HepG2 (cell line): ENCODE results near the gene SGMS1. TPM values are rescaled to one million over a fixed set of nuclear protein-coding genes. Genes with fewer than 3 reads are reported as not detected.

Experiments
- ATAC-seq: fragments of 200-7000 bp; cut with Tn5 transposase; 3 replicates; pipeline ENCODE4 v1.9.1; 2020; ENCODE audit warnings: mild to moderate bottlenecking, moderate library complexity
- BruUV-seq: library from RNA; stranded (reverse); fragments of 400-500 nt; replicated peaks from 2 replicates; lab custom pipeline; 2021; lab: Mats Ljungman, UMichigan
- CTCF ChIA-PET: fragments of 300-600 bp; formaldehyde crosslinking; extraction: SDS; loops from one replicate; lab custom pipeline; 2021; ENCODE audit warnings: low total read pairs, inconsistent platforms, low intra/inter-chr PET ratio; lab: Yijun Ruan, JAX
- POLR2A ChIA-PET: fragments of 350-600 bp; sonication (Branson Sonifier 250); formaldehyde crosslinking; loops from one replicate; lab custom pipeline; 2020; ENCODE audit warnings: antibody characterized with exemption, inconsistent platforms; lab: Yijun Ruan, JAX
- DNase-seq: peaks from one replicate; pipeline ENCODE4 v3.0.0-alpha.2; 2015; ENCODE audit warnings: low spot score
- FAIRE-seq: peaks from 3 replicates; lab custom pipeline; 2011; peaks lifted over from hg19 to GRCh38; lab: Jason Lieb, UNC
- H2AFZ ChIP-seq: one replicate; pipeline ENCODE4 v1.6.1; 2011; ENCODE audit warnings: low read length, inconsistent platforms
- H3K27ac ChIP-seq: fragments of 300-600 bp; 3 replicates; pipeline ENCODE4 v1.8.0; 2011; ENCODE audit warnings: mixed run types, mild to moderate bottlenecking, mixed read lengths, low read length, inconsistent platforms; ENCODE audit not compliant: insufficient read depth; ENCODE audit errors: extremely low read length
- H3K27me3 ChIP-seq, 2 experiments: fragments of 200-600 bp in 1 of 2; 2 replicates in 1 of 2; 3 replicates in 1 of 2; pipeline versions ENCODE4 v1.6.0 to v1.8.0; 2011; ENCODE audit warnings: low read length in 2 of 2, mild to moderate bottlenecking in 2 of 2, moderate library complexity in 2 of 2, inconsistent platforms in 1 of 2; ENCODE audit not compliant: insufficient read depth in 2 of 2, control insufficient read depth in 1 of 2
- H3K36me3 ChIP-seq, 2 experiments: fragments of 200-600 bp in 1 of 2; replicated peaks in 1 of 2; 2 replicates in 1 of 2; 3 replicates in 1 of 2; pipeline versions ENCODE4 v1.5.1 to v1.8.0; 2011; ENCODE audit warnings: low read length in 2 of 2, inconsistent platforms in 1 of 2; ENCODE audit not compliant: insufficient read depth in 2 of 2, control insufficient read depth in 1 of 2
- H3K4me1 ChIP-seq: 2 replicates; pipeline ENCODE4 v1.5.1; 2012; ENCODE audit warnings: low read length, inconsistent platforms; ENCODE audit not compliant: insufficient read depth
- H3K4me2 ChIP-seq: 2 replicates; pipeline ENCODE4 v1.6.0; 2011; ENCODE audit warnings: low read depth, low read length, inconsistent platforms
- H3K4me3 ChIP-seq, 3 experiments: fragments of 200-600 bp in 1 of 3; sonication (generic), shearing (Covaris generic) in 1 of 3; replicated peaks in 1 of 3; 2 replicates each; pipeline ENCODE4 v1.5.1; 2011 to 2016; ENCODE audit warnings: low read length in 3 of 3, inconsistent platforms in 2 of 3, low read depth in 2 of 3, mild to moderate bottlenecking in 2 of 3, control low read depth in 1 of 3, mixed read lengths in 1 of 3; ENCODE audit not compliant: insufficient read depth in 1 of 3
- H3K79me2 ChIP-seq: one replicate; pipeline ENCODE4 v1.6.1; 2011; ENCODE audit warnings: low read length, inconsistent platforms; ENCODE audit not compliant: insufficient read depth
- H3K9ac ChIP-seq: 2 replicates; pipeline ENCODE4 v1.6.0; 2011; ENCODE audit warnings: mild to moderate bottlenecking, low read depth, low read length, inconsistent platforms; ENCODE audit not compliant: insufficient read depth
- H3K9me3 ChIP-seq: 2 replicates; pipeline ENCODE4 v1.5.1; 2012; ENCODE audit warnings: mild to moderate bottlenecking, low read length
- H4K20me1 ChIP-seq: 2 replicates; pipeline ENCODE4 v1.6.0; 2011; ENCODE audit warnings: inconsistent platforms, mild to moderate bottlenecking, low read length, moderate library complexity; ENCODE audit not compliant: insufficient read depth
- ATF7-NPFF ChIP-seq: sonication (generic); formaldehyde crosslinking; IDR thresholded peaks from 2 replicates; pipeline ENCODE4 v1.8.1; 2023; ENCODE audit warnings: mild to moderate bottlenecking, low read depth, missing genetic modification reagents, moderate library complexity
- BRD4 ChIP-seq: sonication (generic); formaldehyde crosslinking; IDR thresholded peaks from 2 replicates; pipeline ENCODE4 v1.4.0; 2020; ENCODE audit warnings: missing genetic modification reagents
- CTCF ChIP-seq: sonication (generic); formaldehyde crosslinking; IDR thresholded peaks from 2 replicates; pipeline ENCODE4 v1.5.0; 2020; ENCODE audit warnings: mild to moderate bottlenecking, missing genetic modification reagents, moderate library complexity
- KLF11 ChIP-seq: IDR thresholded peaks from 2 replicates; pipeline ENCODE4 v1.6.1; 2016; ENCODE audit warnings: missing compliant biosample characterization
- MAX ChIP-seq: IDR thresholded peaks from 2 replicates; pipeline ENCODE4 v1.6.1; 2012; ENCODE audit warnings: inconsistent platforms
- RAD21 ChIP-seq: fragments of 450-650 bp; formaldehyde crosslinking; IDR thresholded peaks from 2 replicates; pipeline ENCODE4 v1.5.0; 2020; ENCODE audit warnings: mild to moderate bottlenecking
- RNF219 ChIP-seq: sonication (generic); formaldehyde crosslinking; IDR thresholded peaks from 2 replicates; pipeline ENCODE4 v1.5.0; 2020; ENCODE audit warnings: mild to moderate bottlenecking, missing genetic modification reagents
- SIN3B ChIP-seq: fragments of 150-350 bp; IDR thresholded peaks from 2 replicates; pipeline ENCODE4 v1.6.1; 2014; ENCODE audit warnings: low read length
- SKIL ChIP-seq: sonication (generic); formaldehyde crosslinking; IDR thresholded peaks from 2 replicates; pipeline ENCODE4 v1.8.0; 2022; ENCODE audit warnings: missing genetic modification reagents, mild to moderate bottlenecking, moderate library complexity, borderline replicate concordance
- SMC3 ChIP-seq: IDR thresholded peaks from 2 replicates; pipeline ENCODE4 v1.6.1; 2011; ENCODE audit warnings: low read length, improper control_type of control experiment
- STAG1 ChIP-seq: sonication (generic); formaldehyde crosslinking; IDR thresholded peaks from 2 replicates; pipeline ENCODE4 v1.4.0; 2020; ENCODE audit warnings: missing genetic modification reagents
- THAP11 ChIP-seq: IDR thresholded peaks from 2 replicates; pipeline ENCODE4 v1.6.1; 2016; ENCODE audit warnings: missing biosample characterization, missing genetic modification reagents
- ZMAT3 ChIP-seq: sonication (generic); formaldehyde crosslinking; conservative IDR thresholded peaks from 2 replicates; pipeline ENCODE4 v1.7.0; 2021; ENCODE audit warnings: missing genetic modification reagents
- ZMYM4 ChIP-seq: sonication (generic); formaldehyde crosslinking; IDR thresholded peaks from 2 replicates; pipeline ENCODE4 v1.8.1; 2023; ENCODE audit warnings: mild to moderate bottlenecking, missing genetic modification reagents
- ZNF143 ChIP-seq: sonication (generic); formaldehyde crosslinking; IDR thresholded peaks from 2 replicates; pipeline ENCODE4 v1.4.0; 2020; ENCODE audit warnings: missing genetic modification reagents
- ZNF275 ChIP-seq: sonication (generic); formaldehyde crosslinking; IDR thresholded peaks from 2 replicates; pipeline ENCODE4 v1.8.0; 2022; ENCODE audit warnings: missing genetic modification reagents, mild to moderate bottlenecking, inconsistent platforms, borderline replicate concordance
- ZNF570 ChIP-seq: sonication (generic); formaldehyde crosslinking; IDR thresholded peaks from 2 replicates; pipeline ENCODE4 v1.4.0; 2020; ENCODE audit warnings: mild to moderate bottlenecking, missing genetic modification reagents, borderline replicate concordance
- ZNF670 ChIP-seq: sonication (generic); formaldehyde crosslinking; IDR thresholded peaks from 2 replicates; pipeline ENCODE4 v1.8.0; 2022; ENCODE audit warnings: mild to moderate bottlenecking, missing genetic modification reagents, borderline replicate concordance
- ZNF703 ChIP-seq: sonication (generic); formaldehyde crosslinking; IDR thresholded peaks from 2 replicates; pipeline ENCODE4 v1.5.1; 2020; ENCODE audit warnings: missing genetic modification reagents, mild to moderate bottlenecking, moderate library complexity, borderline replicate concordance
- WGBS: methylation state at CpG from one replicate; pipeline ENCODE4 v1.1.6; 2017; ENCODE audit warnings: low lambda C conversion rate; 5-methylcytosine and 5-hydroxymethylcytosine counted together
- in situ Hi-C: cut with HindIII; loops from 2 replicates; pipeline ENCODE4 v1.10.0; 2017; ENCODE audit warnings: low pct_unique_long_range_greater_than_20kb; ENCODE audit not compliant: extremely low pct_ligation_motif_present
- intact Hi-C: fragments of 100-400 bp; cut with micrococcal nuclease; formaldehyde crosslinking; loops from one replicate; pipeline ENCODE4 v1.10.0; 2022; ENCODE audit not compliant: unreplicated experiment
- polyA plus RNA-seq, 8 experiments: library from polyadenylated mRNA; depleted of rRNA in 3 of 8; stranded (reverse) in 7 of 8; unstranded in 1 of 8; fragments of >200 nt; fragmentation: Illumina TruSeq in 4 of 8; extraction: Trizol in 4 of 8; gene quantifications; 2 replicates each; pipeline versions ENCODE4 v1.2.1 to v1.2.3, GENCODE V29; 2011 to 2016; ENCODE audit warnings: low read depth in 4 of 8, missing spikeins in 1 of 8, mixed read lengths in 1 of 8; ENCODE audit not compliant: insufficient read depth in 1 of 8
- total RNA-seq, 5 experiments: library from RNA; depleted of rRNA; stranded (reverse); fragments of >200 nt; fragmentation: Illumina TruSeq; extraction: Trizol; gene quantifications; 2 replicates each; pipeline ENCODE4 v1.2.3, GENCODE V29; 2016; ENCODE audit warnings: low read depth in 1 of 5

The SGMS1 gene
- total and polyA plus RNA-seq, 2 of the 13 experiments (the other 11 are each of a cell fraction or from before 2014, with no cell fraction given) = 6.5 to 15.1 TPM

- H3K36me3 ChIP-seq = no peaks in the 10 kb centered on the region
- H3K27ac ChIP-seq = no peak overlapping the region
- peak; percentile 35 for DNase-seq
- CTCF ChIA-PET = interaction anchor here (1.1 to 2.2 kb wide), 3 partner anchors 50 to 257 kb away, joined by 4 to 20 read pairs (median 6); no protein-coding TSS in a partner anchor
- no TSS peak for BruUV-seq
- H3K4me1 ChIP-seq = no peaks in the 10 kb centered on the region
- no peaks in the 10 kb centered on the region for H3K9me3 ChIP-seq
- no peak overlapping the region for H3K4me3 ChIP-seq
- H3K27me3 ChIP-seq = no peaks in the 10 kb centered on the region
- peak; percentile 43 for FAIRE-seq
- peak; percentile 88 for ATAC-seq
- H3K79me2 ChIP-seq = no peaks in the 10 kb centered on the region
- H2AFZ ChIP-seq = no peak overlapping the region
- intact Hi-C loops = loop anchor here (1.0 to 2.0 kb wide), 2 partner anchors 54 to 257 kb away; no protein-coding TSS in a partner anchor
- no peaks in the 10 kb centered on the region for H4K20me1 ChIP-seq
- WGBS = 59% methylated on average over 1 of the region's 1 CpG
- POLR2A ChIA-PET = interaction anchor here (1.1 kb wide), 1 partner anchor 24 kb away, joined by 3 read pairs; no protein-coding TSS in a partner anchor
- no peak overlapping the region for H3K9ac ChIP-seq
- no peak overlapping the region for H3K4me2 ChIP-seq
- in situ Hi-C loops = no loop called here
- no peak for TF ChIP-seq ZMYM4 (CRISPR knock-in tag)
- TF ChIP-seq KLF11 (CRISPR knock-in tag) = no peak
- TF ChIP-seq THAP11 (CRISPR knock-in tag) = no peak
- TF ChIP-seq BRD4 (CRISPR knock-in tag) = no peak
- no peak for TF ChIP-seq RNF219 (CRISPR knock-in tag)
- no peak for TF ChIP-seq ZNF570 (CRISPR knock-in tag)
- peak; percentile 56; the same call in 1 of the 2 replicates for TF ChIP-seq RAD21 (CRISPR knock-in tag)
- no peak for TF ChIP-seq ZNF670
- peak; percentile 73 for TF ChIP-seq STAG1
- peak; percentile 72 for TF ChIP-seq CTCF (CRISPR knock-in tag)
- TF ChIP-seq SKIL (CRISPR knock-in tag) = no peak
- no peak for TF ChIP-seq ZNF143 (CRISPR knock-in tag)
- TF ChIP-seq ATF7-NPFF (CRISPR knock-in tag) = no peak
- TF ChIP-seq ZMAT3 (CRISPR knock-in tag) = no peak
- TF ChIP-seq ZNF275 (CRISPR knock-in tag) = no peak
- no peak for TF ChIP-seq ZNF703 (CRISPR knock-in tag)
- TF ChIP-seq SIN3B = no peak
- TF ChIP-seq SMC3 = peak; percentile 66; the same call in 1 of the 2 replicates
- no peak for TF ChIP-seq MAX
These were observed 256.0 kb downstream of the SGMS1 start for GRCh38 chr10:50367732-50368131.
